Activated CD8-positive, alpha-beta memory T cell treated with anti-CD3 and anti-CD28 coated beads for 1 hour (primary cell): Measurements from ENCODE around the gene PRND.
A peak's percentile ranks its signal among the peaks of the same experiment; 100 is the strongest.
"Not testable (repeated sequence)": the region's sequence is repeated elsewhere in the genome, so short reads cannot be mapped to it uniquely, and the experiment has no call there.

Experiments used
- DNase-seq, 2 donors: peaks; one replicate each; pipeline ENCODE4 v3.0.0-alpha.2; 2020; ENCODE audit warnings: low read depth in 1 of 2; ENCODE audit errors: extremely low read depth in 1 of 2

Gene PRND

GRCh38 chr20:4708036-4708435 lies 13.7 kb upstream of the PRND start:
- DNase-seq = no peak

- no peak for DNase-seq
These were observed 12.9 kb upstream of the PRND start for GRCh38 chr20:4708856-4709255.

GRCh38 chr20:4709261-4710105 lies 12.2 kb upstream of the PRND start:
- no peak for DNase-seq

GRCh38 chr20:4710106-4710475 lies 11.6 kb upstream of the PRND start:
- DNase-seq = no peak

- DNase-seq = no peak
These were observed 10.2 kb upstream of the PRND start for GRCh38 chr20:4711511-4711910.

GRCh38 chr20:4713401-4713800 lies 8.3 kb upstream of the PRND start:
- no peak for DNase-seq

GRCh38 chr20:4714818-4715217 lies 6.9 kb upstream of the PRND start:
- no peak for DNase-seq

GRCh38 chr20:4717816-4718570 lies 3.7 kb upstream of the PRND start:
- no peak for DNase-seq

- DNase-seq = no peak
These were observed 2.5 kb upstream of the PRND start for GRCh38 chr20:4719190-4719589.

- DNase-seq = peak; percentile 33 to 51
These were observed 1.4 kb upstream of the PRND start for GRCh38 chr20:4720041-4720976.

- DNase-seq = no peak
These were observed 746 bp upstream of the PRND start for GRCh38 chr20:4720977-4721349.

- no peak for DNase-seq
These were observed 862 bp downstream of the PRND start for GRCh38 chr20:4722571-4722970.

- no peak for DNase-seq
These were observed 1.3 kb downstream of the PRND start for GRCh38 chr20:4722993-4723392.

- DNase-seq = not testable (repeated sequence)
These were observed 1.8 kb downstream of the PRND start for GRCh38 chr20:4723553-4723952.

- DNase-seq = no peak
These were observed 3.0 kb downstream of the PRND start for GRCh38 chr20:4724459-4725262.

GRCh38 chr20:4725263-4725550 lies 3.5 kb downstream of the PRND start:
- DNase-seq = no peak

- DNase-seq = no peak
These were observed 5.1 kb downstream of the PRND start for GRCh38 chr20:4726710-4727397.

- no peak for DNase-seq
These were observed 6.5 kb downstream of the PRND start for GRCh38 chr20:4728120-4728760.

- DNase-seq = no peak
These were observed 7.6 kb downstream of the PRND start for GRCh38 chr20:4729265-4729664.

- no peak for DNase-seq
These were observed 9.1 kb downstream of the PRND start for GRCh38 chr20:4730780-4731179.
